ENCODE measurements around the gene PER1.

The PER1 gene

GRCh38 chr17:8153525-8153956, 1.3 kb upstream of the PER1 start:
- in situ Hi-C loops (cut with MboI; ENCODE audit: low sequenced_read_pairs), result no loop called here

- in situ Hi-C loops (cut with MboI; ENCODE audit: low sequenced_read_pairs), result no loop called here
These were observed 837 bp upstream of the PER1 start for GRCh38 chr17:8153031-8153451.

- in situ Hi-C loops (cut with MboI; ENCODE audit: low sequenced_read_pairs), result no loop called here
These were observed 528 bp downstream of the PER1 start for GRCh38 chr17:8151641-8152111.

GRCh38 chr17:8151120-8151640, 1.0 kb downstream of the PER1 start:
- in situ Hi-C loops (cut with MboI; ENCODE audit: low sequenced_read_pairs), result no loop called here

- in situ Hi-C loops (cut with MboI; ENCODE audit: low sequenced_read_pairs), result no loop called here
These were observed 1.7 kb downstream of the PER1 start for GRCh38 chr17:8150194-8151119.

GRCh38 chr17:8149419-8150193, 2.6 kb downstream of the PER1 start:
- in situ Hi-C loops (cut with MboI; ENCODE audit: low sequenced_read_pairs), result no loop called here

- in situ Hi-C loops (cut with MboI; ENCODE audit: low sequenced_read_pairs), result no loop called here
These were observed 3.6 kb downstream of the PER1 start for GRCh38 chr17:8148560-8148959.

GRCh38 chr17:8147805-8148404, 4.3 kb downstream of the PER1 start:
- in situ Hi-C loops (cut with MboI; ENCODE audit: low sequenced_read_pairs), result no loop called here

- in situ Hi-C loops (cut with MboI; ENCODE audit: low sequenced_read_pairs), result no loop called here
These were observed 4.9 kb downstream of the PER1 start for GRCh38 chr17:8147141-8147804.

GRCh38 chr17:8146381-8147140, 5.6 kb downstream of the PER1 start:
- in situ Hi-C loops (cut with MboI; ENCODE audit: low sequenced_read_pairs), result no loop called here

- in situ Hi-C loops (cut with MboI; ENCODE audit: low sequenced_read_pairs), result no loop called here
These were observed 6.4 kb downstream of the PER1 start for GRCh38 chr17:8145811-8146210.

GRCh38 chr17:8144401-8145231, 7.6 kb downstream of the PER1 start:
- in situ Hi-C loops (cut with MboI; ENCODE audit: low sequenced_read_pairs), result no loop called here

GRCh38 chr17:8143581-8144400, 8.4 kb downstream of the PER1 start:
- in situ Hi-C loops (cut with MboI; ENCODE audit: low sequenced_read_pairs), result no loop called here

GRCh38 chr17:8142887-8143580, 9.2 kb downstream of the PER1 start:
- in situ Hi-C loops (cut with MboI; ENCODE audit: low sequenced_read_pairs), result no loop called here

GRCh38 chr17:8142158-8142886, 9.9 kb downstream of the PER1 start:
- in situ Hi-C loops (cut with MboI; ENCODE audit: low sequenced_read_pairs), result no loop called here

- in situ Hi-C loops (cut with MboI; ENCODE audit: low sequenced_read_pairs), result no loop called here
These were observed 10.5 kb downstream of the PER1 start for GRCh38 chr17:8141741-8142140.

GRCh38 chr17:8141045-8141444, 11.2 kb downstream of the PER1 start:
- in situ Hi-C loops (cut with MboI; ENCODE audit: low sequenced_read_pairs), result no loop called here
